ENCODE data around the gene PDZRN3.

The PDZRN3 gene

DNA sequence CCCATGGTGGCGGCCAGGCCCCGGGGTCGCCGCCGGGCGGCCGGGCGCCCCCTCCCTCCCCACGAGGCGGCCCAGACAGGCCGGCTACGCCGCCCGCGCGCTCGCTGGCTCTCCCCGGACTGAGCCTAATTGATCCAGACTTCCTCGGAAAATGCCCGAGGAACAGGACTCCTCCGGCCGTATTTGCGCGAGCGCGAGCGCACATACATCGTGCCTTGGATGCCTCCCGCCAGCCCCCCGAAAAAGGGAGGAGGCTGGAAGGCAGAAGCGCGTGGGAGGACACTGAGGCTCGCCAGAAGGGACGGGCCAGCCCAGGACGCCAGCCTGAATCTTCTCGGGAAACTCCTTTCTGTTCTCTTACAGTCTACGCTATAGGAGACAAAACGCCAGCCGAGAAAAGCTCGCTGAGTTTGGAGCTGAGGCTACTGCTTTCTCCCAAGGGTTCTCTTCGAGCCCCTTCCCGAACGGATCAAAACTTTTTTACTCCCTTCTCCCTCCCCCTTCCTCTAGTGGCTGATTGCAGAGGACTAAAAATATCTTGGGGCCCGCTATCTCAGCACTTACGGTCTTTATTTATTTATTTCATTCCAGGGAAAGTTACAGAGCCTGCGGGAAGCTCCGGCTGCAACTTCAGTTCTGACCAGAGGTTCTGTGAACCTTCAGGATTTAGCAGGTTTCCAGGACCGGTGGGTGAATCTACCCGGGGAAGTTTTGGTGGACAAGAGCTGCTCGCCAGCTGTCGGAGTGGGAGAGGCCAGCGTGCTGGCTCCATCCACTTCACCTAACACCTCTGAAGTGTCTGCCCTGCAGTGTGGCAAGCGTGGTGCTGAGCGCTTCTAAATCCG, at the start of gene PDZRN3:
PDZRN3 (minus strand) TSS at position 121 of the 845 bp plus-strand sequence.
- no peak for DNase-seq (ENCODE audit: low read depth in 4 of 4, low spot score in 1 of 4)

DNA sequence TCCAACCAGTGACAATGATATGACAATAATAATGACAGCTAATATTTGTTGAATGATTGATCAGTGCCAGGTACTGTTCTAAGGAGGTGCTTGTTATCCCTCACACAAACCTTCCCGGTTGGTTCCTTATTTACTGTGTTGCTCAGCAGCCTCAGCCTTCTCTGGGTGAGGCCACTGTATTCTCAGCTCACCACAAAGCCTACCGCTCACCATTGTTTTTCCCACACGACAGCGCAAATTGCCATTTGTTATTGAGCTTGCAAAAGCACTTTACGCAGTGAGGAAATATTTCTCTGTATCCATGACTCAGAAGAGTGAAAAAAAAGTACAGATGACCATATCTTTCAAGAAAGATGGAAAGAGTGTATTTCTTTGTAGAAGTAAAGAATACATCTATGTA, 49.5 kb upstream of the PDZRN3 start:
- DNase-seq (ENCODE audit: low read depth in 4 of 4, low spot score in 1 of 4): no peak

DNA sequence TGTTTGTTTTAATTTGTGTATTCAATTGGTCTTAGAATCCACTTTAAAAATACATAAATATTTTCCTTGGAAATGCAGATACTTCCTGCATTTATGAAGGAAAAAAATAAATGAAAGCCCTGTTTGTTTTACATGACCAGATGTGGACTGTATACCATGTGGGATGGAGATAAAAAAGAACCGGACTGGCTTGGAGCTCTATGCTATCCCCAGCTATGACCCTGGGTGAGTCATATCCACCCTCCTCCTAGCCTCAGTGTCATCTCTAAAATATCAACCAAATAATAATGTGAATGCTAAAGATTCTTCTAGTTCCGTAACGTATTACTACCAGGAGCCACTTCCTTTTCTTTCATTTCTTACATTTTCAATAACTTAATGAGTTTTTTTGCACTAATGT, 44.5 kb upstream of the PDZRN3 start:
- DNase-seq (ENCODE audit: low read depth in 4 of 4, low spot score in 1 of 4): no peak

DNA sequence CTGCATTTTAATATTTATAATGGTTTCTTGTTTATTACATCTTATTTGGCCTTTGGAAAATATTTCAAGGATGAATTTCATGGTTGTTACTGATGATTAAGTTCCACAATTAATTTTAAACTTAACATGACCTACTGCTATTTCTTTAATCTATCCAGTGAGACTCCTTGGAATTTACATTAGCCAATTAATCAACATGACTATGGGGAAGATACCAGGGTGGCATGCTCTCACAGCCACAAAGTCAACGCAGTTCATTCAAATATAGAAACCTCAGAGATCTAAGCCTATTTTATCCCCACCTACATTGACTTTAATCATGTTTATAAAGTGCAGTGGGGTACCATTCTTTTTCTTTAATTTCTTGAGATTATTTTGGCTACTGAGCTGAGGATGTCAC, 43.6 kb upstream of the PDZRN3 start:
- no peak for DNase-seq (ENCODE audit: low read depth in 4 of 4, low spot score in 1 of 4)

DNA sequence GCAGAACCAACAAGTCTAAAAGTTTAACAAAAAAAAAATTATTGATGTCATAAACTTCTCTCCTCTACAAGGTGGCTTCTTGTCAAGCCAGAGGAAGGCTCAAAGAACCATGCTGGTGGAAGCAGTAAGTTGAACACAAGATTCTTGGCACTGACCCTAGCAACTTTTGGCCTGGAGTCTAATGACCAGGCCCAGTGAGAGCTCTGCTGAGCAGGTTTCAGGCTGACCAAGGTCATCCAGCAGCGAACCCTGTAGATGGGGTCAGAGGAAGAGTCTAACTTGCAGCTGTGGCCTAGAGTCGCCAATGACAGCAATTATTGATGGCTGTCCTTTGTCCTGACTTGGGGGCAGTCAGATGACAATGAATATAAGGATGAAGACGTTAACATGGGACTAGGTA, 43.1 kb upstream of the PDZRN3 start:
- DNase-seq (ENCODE audit: low read depth in 4 of 4, low spot score in 1 of 4): no peak

DNA sequence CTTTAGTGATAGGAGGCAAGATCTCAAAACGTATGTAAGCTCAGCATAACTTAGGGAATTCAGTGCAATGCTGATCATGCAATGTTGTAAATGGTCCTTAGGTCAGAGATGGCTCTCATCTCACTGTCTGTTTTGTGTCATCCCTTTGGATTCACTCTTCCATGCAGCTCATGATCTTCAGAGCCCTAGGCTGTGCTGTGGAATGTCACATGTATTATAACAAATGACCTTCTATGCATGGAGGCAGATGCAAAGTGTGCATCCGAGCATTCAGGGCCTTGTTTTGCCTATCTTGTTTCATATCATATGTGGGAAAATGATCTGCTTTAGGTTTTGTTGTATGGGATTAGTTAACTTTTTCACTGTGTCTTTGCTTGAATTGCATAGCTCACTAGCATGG, 40.5 kb upstream of the PDZRN3 start:
- DNase-seq (ENCODE audit: low read depth in 4 of 4, low spot score in 1 of 4): no peak

DNA sequence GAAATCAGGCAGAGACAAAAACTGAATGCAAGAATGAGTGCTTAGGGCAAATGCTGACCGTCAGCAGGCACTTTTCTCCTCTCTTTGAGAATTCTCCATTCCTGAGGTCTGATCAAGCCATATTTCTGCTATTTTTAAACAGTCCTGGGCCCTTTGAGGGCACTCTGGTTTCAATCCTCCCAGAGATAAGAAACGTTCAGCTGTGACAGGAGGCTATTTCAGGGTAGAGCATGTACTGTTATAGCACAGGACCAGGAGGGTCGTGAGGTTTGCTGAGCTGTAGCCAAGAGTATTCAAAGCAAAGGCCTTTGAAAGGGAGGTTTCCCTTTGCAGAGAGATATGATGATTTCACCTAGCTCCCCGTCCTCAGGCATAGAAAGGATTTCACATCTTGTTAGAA, 39.6 kb upstream of the PDZRN3 start:
- DNase-seq (ENCODE audit: low read depth in 4 of 4, low spot score in 1 of 4): no peak

DNA sequence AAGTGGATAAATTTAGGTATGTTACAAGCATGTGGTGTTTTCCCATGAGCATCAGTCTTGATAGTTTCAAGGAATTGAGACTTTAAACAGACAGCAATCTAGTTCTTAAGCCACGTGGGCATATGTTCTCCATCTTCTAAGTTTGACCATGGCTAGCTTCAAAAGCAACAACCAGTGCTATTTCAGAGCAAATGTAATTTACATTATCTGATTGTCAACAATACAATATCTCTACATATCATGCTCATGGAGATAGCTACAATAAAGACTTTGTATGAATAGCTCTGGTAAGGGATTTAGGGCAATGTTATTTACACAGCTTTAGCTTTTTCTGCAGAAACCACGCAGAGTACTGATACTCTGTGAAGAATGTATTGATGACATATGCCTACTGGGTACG, 38.8 kb upstream of the PDZRN3 start:
- no peak for DNase-seq (ENCODE audit: low read depth in 4 of 4, low spot score in 1 of 4)

DNA sequence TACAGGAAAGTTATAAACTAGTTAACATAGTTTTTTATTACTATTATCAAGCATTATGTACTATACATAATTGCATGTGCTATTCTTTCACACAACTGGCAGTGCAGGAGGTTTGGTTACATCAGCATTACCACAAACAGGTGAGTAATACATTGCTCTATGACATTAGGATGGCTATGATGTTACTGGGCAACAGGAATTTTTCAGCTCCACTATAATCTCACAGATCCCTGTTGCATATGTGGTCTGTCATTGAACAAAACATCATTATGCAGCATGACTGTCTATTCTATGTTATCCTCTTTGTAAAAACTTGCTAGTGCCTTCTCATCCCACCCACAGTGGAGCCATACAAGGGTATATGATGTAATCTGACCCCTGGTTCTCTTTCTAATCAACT, 36.5 kb upstream of the PDZRN3 start:
- no peak for DNase-seq (ENCODE audit: low read depth in 4 of 4, low spot score in 1 of 4)

DNA sequence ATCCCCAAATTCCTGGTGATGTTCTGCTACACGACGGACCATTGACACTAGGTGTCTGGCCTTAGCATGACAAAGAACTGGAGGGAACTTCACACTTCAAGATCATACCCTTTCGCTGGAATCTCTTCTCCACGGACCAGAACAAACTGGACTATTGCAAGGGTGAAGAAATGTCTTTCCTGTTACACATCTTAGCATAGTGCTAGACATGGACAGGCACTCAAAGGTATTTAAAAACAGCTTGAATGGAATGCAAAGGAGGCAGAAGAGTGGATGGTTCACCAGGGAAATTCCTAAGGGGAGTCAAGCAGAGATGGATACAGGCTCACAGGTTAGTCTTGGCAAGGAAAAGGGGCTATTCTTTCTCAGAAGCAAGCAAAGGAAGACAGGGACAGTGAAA, 33.5 kb upstream of the PDZRN3 start:
- DNase-seq (ENCODE audit: low read depth in 4 of 4, low spot score in 1 of 4): no peak

DNA sequence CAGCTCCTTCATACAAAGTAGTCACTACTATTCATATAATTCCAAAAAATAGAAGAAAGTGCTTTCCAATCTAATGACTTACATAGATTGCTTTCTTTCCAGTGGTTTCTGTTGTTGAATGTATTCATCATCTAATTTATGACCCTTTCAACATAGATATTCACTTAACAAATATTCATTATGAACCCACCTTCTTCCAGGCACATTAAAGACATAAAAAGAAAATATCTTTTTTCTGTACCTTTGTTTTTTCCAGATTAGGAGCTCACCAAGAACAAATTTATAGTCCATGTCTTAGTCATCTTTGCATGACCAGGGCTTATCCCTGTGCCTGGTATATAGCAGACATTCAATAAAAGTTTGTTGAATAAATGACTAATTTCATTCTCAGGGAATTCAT, 32.4 kb upstream of the PDZRN3 start:
- no peak for DNase-seq (ENCODE audit: low read depth in 4 of 4, low spot score in 1 of 4)

DNA sequence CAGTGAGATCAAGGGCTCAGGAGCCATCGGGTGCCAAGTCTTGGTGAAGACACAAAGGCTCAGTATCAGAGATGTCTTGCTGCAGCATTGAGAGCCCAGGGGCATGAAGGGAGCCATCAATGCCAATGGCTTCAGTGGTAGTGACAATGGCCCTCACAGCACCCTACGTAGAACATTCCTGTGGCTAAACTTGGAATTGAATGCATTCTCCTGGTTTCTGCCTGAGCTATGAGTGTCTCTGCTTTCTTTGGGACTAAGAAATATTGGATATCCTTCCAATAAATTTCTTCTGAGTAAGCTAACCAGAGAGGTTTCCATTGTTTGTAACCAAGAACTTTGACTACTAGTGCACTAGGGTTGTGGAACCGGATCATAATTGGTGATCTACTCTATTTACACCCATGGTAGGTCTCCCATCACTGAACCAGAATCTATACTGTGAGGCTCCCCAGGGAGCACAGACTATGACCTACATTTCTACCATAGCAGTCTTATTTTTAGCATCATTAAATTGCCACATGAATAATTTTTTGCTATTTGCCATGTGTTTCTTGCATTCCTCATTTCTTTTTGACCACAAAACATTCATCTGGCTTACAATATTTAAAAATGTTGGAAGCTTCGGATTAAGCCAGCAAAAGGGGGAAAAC, 31.6 kb upstream of the PDZRN3 start:
- no peak for DNase-seq (ENCODE audit: low read depth in 4 of 4, low spot score in 1 of 4)

DNA sequence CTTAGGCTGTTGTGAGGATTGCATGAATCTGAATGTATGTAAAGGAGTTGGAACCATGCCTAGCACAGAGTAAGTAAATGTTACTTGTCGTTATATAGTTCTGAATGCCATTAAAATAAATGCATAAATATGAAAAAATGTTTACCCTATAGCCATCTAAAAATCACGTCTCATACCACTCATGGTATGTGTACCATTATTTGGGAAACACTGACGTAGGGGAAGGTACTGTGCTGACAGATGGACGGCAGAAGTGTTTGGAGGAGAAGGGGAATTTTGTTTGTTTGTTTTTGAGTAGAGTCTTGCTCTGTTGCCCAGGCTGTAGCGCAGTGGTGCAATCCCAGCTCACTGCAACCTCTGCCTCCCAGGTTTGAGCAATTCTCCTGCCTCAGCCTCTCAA, 30.5 kb upstream of the PDZRN3 start:
- DNase-seq (ENCODE audit: low read depth in 4 of 4, low spot score in 1 of 4): no peak

DNA sequence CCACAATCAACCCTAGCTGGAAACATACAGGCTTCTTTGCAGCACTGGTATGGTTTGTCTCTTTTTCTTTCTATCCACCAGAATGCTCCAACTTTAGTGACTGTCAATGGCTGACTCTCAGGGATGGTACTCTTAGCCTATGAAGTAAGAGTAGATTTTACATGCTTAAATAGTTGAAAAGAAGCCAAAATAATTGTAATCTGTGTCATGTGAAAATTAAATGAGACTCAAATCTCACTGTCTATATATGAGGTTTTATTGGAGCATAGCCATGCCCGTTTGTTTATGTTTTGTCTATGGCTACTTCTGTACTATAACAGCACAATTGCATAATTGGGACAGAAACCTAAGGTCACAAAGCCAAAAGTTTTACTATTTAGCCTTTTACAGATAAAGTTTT, 29.1 kb upstream of the PDZRN3 start:
- no peak for DNase-seq (ENCODE audit: low read depth in 4 of 4, low spot score in 1 of 4)

DNA sequence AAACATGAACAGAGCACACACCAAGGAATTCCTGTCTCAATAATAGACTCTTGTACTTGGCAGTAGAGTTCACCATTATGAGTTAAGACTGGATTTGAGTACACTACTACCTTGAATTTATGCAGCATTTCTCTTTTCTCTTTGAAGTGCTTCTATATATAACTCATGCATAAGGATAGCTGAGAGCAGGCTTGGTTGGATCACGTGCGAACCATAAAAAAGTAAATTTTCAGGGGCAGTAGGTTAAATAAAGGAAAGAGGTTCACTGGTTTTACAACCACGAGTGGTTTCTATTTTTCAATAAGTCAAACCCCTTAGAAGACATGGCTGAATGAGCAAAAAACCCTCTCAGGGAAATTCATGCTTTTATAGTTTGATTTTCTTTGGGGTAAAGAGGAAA, 28.6 kb upstream of the PDZRN3 start:
- no peak for DNase-seq (ENCODE audit: low read depth in 4 of 4, low spot score in 1 of 4)

DNA sequence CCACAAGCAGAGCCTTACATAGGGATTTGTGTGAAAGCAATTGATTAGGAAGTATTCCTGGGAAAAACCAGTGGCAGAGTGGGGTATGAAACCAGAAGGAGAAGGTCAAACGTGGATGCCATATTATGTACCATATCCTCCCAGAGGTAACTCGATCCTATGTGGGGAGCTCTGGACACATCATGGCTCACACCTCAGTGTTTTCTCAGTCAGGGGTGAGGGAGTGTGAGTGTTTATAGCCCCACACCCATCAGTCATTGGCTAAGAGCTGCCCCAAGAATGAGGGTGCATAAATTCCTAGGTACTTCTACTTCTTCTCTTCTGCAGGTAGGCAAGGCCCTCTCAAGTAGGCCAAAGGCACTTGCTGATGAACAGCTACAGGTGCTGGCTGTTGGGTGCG, 28.2 kb upstream of the PDZRN3 start:
- no peak for DNase-seq (ENCODE audit: low read depth in 4 of 4, low spot score in 1 of 4)

DNA sequence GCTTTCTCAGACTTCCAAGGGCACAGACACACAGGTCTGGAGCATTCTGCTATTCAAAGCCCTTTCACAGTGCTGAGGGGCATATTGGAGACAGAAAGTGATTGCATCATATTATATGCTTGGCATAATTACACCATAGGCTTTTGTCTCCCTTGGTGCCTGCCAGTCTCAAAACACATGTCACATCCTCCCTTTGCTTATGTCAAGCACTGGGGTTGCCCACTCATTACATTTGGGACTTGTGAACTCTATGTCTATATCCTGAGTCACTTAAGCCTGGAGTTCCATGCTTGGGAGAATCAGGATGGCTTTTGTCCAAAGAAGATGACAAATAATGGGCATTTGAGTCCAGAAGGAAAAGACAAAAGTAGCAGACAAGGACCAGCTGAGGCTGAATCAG, 12.3 kb upstream of the PDZRN3 start:
- DNase-seq (ENCODE audit: low read depth in 4 of 4, low spot score in 1 of 4): no peak

DNA sequence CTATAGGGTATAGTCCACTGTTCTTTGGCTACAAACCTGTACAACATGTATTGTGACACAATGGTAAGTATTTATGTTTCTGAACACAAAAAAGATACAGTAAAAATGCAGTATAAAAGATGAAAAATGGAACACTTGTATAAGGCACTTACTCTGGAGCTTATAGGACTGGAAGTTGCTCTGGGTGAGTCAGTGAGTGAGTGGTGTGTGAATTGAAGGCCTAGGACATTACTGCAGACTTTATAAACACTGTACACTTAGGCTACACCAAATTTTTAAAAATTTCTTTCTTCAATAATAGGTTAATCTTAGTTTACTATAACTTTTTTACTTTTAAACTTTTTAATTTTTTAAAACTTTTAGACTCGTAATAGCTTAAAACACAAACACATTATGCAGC, 10.5 kb upstream of the PDZRN3 start:
- DNase-seq (ENCODE audit: low read depth in 4 of 4, low spot score in 1 of 4): no peak

DNA sequence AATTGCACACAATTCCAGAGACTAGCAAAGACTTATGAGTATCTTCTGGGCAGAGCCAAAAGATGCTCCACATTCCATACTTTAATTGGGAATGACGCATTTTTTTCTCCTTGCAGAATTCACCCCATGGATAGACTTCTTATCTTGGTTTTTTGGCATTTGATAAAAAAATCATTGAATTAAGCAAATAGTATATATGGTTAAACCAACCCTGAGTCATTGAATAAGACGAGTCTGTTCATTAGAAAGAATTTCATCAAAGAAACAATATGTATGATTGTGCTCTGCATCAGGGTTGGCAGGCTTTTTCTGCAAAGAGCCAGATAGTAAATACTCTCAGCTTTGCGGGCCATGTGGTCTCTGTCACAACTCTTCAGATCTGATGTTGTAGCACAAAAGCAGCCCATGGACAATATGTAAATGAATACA, 9.2 kb upstream of the PDZRN3 start:
- no peak for DNase-seq (ENCODE audit: low read depth in 4 of 4, low spot score in 1 of 4)

DNA sequence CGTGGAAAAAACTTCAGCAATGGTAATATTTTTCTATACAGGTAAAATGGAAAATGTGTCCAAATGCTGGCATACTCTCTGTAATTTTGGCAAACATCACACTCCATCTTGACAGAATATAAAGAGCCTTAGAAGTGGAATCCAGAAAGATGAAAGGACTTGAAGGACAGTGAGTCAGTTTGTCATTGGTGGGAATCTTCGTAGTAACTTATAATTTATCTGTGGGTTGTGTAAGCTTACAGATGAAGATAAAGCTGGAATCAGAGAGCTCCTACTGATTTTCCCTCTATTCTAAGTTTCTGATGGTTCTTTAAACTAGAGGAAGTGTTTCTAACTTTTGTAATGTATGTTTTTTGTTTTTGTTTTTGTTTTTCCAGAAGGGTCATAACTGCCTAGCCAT, 8.7 kb upstream of the PDZRN3 start:
- DNase-seq (ENCODE audit: low read depth in 4 of 4, low spot score in 1 of 4): no peak

DNA sequence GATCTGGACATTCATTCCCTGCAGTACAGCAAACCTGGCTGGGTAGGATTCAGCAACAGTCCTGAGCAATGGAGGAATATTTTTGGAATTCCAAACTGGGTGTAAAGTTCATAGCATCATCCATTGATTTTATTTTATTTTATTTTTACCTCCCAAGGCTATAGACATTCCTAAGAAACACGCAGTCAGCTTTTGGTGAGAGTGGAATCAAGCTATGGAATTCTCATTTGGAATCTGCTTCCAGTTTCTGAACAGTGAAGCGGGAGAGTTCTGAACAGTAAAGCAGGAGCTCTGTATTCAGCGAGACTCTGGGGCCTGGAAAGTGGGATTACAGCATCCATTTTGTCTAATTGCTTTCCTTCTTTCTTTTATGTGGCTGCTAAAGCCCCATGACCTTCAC, 1.4 kb upstream of the PDZRN3 start:
- DNase-seq (ENCODE audit: low read depth in 4 of 4, low spot score in 1 of 4): no peak

DNA sequence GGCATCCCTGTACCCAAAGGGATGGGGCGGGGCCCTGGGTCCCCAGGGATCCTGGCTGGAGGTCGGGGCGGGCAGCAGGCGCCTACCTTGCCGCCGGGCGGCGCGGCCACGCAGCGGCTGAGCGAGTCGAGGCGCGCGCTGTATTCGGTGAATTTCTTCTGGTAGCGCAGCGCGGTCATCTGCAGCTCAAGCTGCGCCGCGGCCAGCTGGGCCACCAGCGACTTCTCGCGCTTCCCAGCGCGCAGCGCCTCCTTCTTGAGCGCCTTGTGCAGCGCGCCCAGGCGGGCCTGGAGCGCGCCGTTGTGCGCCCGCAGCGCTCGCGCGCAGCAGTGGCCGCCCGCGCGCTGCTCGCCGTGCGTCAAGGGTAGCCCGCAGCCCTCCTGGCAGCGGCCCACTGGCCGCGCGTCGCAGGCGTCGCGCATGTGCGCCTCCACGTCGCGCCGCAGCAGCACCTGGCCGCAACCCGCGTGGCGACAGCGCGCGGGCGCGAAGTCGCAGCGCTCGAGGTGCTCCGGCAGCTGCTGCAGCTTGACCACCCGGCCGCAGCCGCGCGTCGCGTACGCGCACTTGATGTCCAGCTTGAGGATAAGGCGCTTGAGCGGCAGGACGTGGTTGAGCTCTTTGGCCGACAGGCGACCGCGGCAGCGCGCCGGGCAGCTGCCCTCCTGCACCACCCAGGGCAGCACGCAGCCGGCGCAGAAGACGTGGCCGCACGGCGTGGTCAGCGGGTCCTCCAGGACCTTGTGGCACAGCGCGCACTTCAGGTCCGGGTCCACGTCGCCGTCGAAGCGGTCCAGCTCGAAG, 522 bp downstream of the PDZRN3 start:
- DNase-seq (ENCODE audit: low read depth in 4 of 4, low spot score in 1 of 4): no peak
